Hematopoietic multipotent progenitor cell treated with erythropoietin and hydrocortisone succinate and interleukin-3 and kit ligand, for 17 days (in vitro differentiated cells): Measurements from ENCODE around the gene BRD4.

Experiments used
- DNase-seq: peaks from one replicate; pipeline ENCODE4 v3.0.0-alpha.2; 2015; ENCODE audit warnings: low spot score

The BRD4 gene

GRCh38 chr19:15265214-15265849, 67.0 kb downstream of the BRD4 start:
- no peak for DNase-seq

- DNase-seq = no peak
Measured at GRCh38 chr19:15264933-15265206, 67.5 kb downstream of the BRD4 start.

GRCh38 chr19:15264061-15264932, 68.0 kb downstream of the BRD4 start:
- peak; percentile 83 for DNase-seq

- DNase-seq = no peak
Measured at GRCh38 chr19:15263361-15263985, 68.9 kb downstream of the BRD4 start.

- no peak for DNase-seq
Measured at GRCh38 chr19:15262011-15262410, 70.3 kb downstream of the BRD4 start.

- no peak for DNase-seq
Measured at GRCh38 chr19:15260939-15261338, 71.4 kb downstream of the BRD4 start.

- no peak for DNase-seq
Measured at GRCh38 chr19:15259907-15260306, 72.4 kb downstream of the BRD4 start.

GRCh38 chr19:15257782-15258181, 74.6 kb downstream of the BRD4 start:
- no peak for DNase-seq

GRCh38 chr19:15256708-15257331, 75.5 kb downstream of the BRD4 start:
- no peak for DNase-seq

- no peak for DNase-seq
Measured at GRCh38 chr19:15255359-15255990, 76.9 kb downstream of the BRD4 start.

GRCh38 chr19:15254547-15254946, 77.8 kb downstream of the BRD4 start:
- DNase-seq = no peak

- DNase-seq = no peak
Measured at GRCh38 chr19:15253513-15253912, 78.8 kb downstream of the BRD4 start.

- no peak for DNase-seq
Measured at GRCh38 chr19:15253061-15253460, 79.3 kb downstream of the BRD4 start.

- no peak for DNase-seq
Measured at GRCh38 chr19:15252398-15253018, 79.8 kb downstream of the BRD4 start.

- DNase-seq = no peak
Measured at GRCh38 chr19:15251749-15252397, 80.5 kb downstream of the BRD4 start.

GRCh38 chr19:15251010-15251748, 81.2 kb downstream of the BRD4 start:
- DNase-seq = no peak

GRCh38 chr19:15250640-15250993, 81.7 kb downstream of the BRD4 start:
- no peak for DNase-seq

GRCh38 chr19:15249972-15250639, 82.2 kb downstream of the BRD4 start:
- DNase-seq = no peak

- no peak for DNase-seq
Measured at GRCh38 chr19:15249528-15249874, 82.8 kb downstream of the BRD4 start.
